Pons (tissue), 1 donor: ENCODE measurements around the gene ZNRF3.
"Not testable (repeated sequence)": the region's sequence is repeated elsewhere in the genome, so short reads cannot be mapped to it uniquely, and the experiment has no call there.

Experiments
- DNase-seq: peaks from one replicate; pipeline ENCODE4 v3.0.0-alpha.2; 2016; ENCODE audit warnings: low spot score

ZNRF3 gene

DNA sequence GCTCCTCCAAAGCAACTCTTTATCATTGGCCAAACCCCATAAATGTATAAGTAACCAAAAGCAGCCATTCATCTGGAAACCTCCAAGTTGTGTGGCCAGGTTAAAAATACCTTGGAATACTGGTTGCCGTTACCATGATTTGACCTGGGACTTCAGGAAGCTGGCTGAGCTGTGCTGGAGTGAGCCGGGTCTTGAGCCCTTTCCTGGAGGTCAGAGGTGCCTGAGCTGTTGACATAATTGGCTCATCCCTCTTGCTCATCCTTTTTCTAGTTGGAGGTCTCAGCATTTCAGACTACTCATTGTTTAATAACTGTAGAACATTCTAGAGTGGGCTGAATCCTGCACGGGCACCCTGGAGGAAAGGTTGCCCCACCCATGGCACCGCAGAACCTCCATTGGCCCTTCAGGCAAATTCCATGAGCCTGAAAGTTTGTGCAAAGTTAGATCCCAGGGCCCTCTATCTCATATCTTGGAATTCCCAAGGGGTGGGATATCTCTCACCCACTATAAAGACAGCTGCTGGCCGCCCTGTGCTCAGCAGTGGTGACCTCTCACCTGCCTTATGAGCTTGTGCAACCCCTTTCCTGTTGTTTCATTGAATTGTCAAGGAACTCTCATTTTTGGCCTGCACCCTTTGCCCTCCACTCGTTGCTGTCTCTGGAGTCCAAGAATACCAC, 101.2 kb downstream of the ZNRF3 start:
- no peak for DNase-seq

- no peak for DNase-seq
Measured at GRCh38 chr22:28985581-28986290, 102.4 kb downstream of the ZNRF3 start.

DNA sequence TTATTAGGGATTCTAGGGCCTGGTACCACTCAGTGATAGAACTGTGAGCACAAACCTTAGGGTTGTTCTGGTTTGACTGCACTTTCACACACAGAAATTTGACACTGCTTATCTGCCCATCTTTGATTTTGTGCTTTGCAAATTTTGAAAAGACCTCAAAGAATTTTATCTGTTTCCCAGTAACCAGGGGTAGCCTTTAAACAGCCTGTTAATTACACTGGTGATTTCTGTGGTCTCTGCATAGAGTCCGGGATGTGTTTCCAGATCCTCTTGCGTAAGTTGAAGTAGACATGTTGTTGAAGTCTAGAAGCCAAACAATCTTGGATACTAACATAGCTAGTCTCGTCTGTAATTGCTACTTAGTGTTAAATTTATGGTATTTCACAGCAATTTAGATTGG, 103.0 kb downstream of the ZNRF3 start:
- DNase-seq: no peak

DNA sequence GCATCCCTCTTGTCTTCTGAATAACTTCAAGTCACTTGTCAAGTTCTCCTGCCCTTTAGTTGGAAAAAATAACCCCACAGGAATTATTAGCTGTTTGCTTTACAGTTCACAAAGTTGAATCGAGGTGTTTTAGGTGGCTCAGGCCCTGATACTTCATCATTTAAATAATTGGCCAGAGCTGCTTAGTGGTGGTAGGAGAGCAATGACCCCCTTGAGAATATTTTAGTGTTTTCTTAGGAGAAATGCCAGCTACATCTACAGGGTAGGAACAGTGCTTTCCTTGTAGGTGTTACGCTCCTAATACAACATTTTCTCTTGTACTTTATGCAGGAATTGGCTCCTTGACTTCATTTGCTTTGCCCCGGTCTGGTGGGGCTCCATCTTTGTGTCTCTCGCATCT, 105.1 kb downstream of the ZNRF3 start:
- no peak for DNase-seq

GRCh38 chr22:28989035-28989464, 105.7 kb downstream of the ZNRF3 start:
- DNase-seq: no peak

DNA sequence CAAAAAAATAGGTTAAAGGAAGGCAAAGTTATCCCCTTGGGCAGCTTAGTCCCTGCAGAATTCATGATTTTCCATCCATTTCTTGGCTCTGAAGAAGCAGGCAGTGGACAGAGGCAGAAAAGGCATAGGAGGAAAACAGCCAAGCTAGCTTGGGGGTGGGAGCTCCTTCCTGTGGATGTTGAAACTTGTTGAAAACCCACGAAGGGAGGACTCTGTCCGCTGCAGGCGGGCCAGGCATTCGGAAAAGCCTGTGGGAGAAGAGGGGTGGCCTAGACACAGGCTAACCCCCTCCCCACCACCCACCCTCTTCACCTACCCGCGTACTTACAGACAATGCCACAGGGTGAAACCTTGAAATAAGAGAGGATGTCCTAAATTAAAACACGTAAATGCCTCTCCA, 106.1 kb downstream of the ZNRF3 start:
- DNase-seq: no peak

DNA sequence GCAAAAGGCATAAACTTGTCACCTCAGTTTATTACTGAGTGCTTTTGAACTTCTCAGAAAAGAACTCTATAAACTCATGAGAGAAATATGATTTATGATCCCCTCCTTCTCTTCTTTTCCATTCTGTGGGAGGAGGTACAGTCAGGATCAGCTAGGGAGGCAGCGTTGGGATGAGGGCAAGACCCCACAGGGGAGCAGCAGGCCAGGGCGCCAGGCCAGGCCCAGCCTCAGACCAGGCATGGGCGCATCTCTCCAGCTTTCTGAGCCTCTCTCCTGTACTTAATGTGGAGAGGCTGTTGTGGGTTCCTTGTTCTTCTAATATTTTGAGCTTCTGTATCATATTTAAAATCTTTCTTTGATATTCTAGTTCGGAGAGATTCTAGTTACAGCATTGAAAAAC, 106.5 kb downstream of the ZNRF3 start:
- DNase-seq: no peak

DNA sequence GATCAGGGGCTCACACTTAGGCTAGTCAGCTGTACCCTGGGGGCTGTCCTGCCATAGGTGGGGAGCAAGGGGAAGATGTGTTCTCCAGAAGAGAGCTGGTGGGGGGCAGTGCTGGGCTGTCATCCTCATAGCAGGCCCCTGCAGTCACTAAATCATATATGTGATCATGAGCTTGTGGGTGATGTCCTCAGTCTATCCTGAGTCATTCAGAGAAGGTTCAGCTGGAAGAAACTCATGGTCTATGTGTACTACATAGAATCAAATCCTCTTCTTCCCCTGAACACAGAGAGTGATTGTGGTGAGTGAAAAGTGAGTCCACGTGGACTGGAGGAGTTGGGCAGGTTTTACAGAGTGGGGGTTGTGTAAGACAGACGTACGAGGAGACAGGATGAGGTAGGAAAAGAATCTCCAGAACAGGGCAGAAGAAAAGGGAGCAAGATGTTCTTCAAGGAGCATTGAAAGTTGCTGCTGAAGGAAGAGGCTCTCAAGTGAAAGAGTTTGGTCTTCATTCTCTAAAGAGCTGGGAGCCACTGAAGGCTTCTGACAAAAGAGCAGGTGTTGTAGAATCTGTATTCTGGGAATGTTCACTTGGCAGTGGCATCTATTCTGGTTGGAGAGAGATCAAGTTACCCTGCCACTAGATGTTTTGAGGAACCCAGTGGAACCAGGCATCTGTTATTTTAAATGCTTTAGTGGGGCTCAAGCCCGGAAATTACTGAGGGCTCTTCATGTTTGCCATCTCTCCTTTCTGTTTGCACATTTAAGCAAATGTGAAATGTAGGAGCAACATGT, 109.4 kb downstream of the ZNRF3 start:
- DNase-seq: no peak

DNA sequence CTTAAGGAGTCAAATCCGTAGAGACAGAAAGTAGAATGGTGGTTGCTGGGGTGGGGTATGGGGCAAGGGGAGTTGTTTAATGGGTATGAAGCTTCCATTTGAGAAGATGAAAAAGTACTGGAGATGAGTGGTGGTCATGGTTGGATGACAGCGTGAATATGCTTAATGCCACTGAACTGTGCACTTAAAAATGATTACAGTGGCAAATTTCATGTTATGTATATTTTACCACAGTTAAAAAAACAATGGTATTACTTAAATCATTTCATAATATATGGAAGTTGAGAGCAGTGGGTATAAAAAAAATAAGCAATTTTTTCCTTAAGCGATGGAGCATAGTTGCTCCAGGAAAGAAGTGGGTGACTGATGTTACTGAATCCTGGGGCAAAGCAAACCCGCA, 111.2 kb downstream of the ZNRF3 start:
- DNase-seq: no peak

- DNase-seq: no peak
Measured at GRCh38 chr22:28995551-28995950, 112.2 kb downstream of the ZNRF3 start.

GRCh38 chr22:28997342-28997741, 114.0 kb downstream of the ZNRF3 start:
- DNase-seq: no peak

- no peak for DNase-seq
Measured at GRCh38 chr22:28998681-28999080, 115.3 kb downstream of the ZNRF3 start.

GRCh38 chr22:28999510-28999909, 116.1 kb downstream of the ZNRF3 start:
- no peak for DNase-seq

- DNase-seq: no peak
Measured at GRCh38 chr22:28999919-29000556, 116.7 kb downstream of the ZNRF3 start.

GRCh38 chr22:29000641-29001040, 117.3 kb downstream of the ZNRF3 start:
- DNase-seq: no peak

- no peak for DNase-seq
Measured at GRCh38 chr22:29002603-29003002, 119.2 kb downstream of the ZNRF3 start.

DNA sequence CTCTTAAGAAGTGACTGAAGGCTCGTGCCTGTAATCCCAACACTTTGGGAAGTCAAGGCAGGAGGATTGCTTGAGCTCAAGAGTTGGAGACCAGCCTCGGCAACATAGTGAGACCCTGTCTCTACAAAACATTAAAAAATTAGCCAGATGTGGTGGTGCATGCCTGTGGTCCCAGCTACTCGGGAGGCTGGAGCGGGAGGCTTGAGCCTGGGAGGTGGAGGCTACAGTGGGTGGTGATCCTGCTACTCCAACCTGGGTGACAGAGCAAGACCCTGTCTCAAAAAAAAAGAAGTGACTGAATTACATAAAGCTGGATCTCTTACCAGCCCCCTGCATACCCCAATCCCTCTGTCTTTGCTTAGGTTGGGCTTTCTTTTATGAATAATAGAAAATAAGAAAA, 120.2 kb downstream of the ZNRF3 start:
- no peak for DNase-seq

DNA sequence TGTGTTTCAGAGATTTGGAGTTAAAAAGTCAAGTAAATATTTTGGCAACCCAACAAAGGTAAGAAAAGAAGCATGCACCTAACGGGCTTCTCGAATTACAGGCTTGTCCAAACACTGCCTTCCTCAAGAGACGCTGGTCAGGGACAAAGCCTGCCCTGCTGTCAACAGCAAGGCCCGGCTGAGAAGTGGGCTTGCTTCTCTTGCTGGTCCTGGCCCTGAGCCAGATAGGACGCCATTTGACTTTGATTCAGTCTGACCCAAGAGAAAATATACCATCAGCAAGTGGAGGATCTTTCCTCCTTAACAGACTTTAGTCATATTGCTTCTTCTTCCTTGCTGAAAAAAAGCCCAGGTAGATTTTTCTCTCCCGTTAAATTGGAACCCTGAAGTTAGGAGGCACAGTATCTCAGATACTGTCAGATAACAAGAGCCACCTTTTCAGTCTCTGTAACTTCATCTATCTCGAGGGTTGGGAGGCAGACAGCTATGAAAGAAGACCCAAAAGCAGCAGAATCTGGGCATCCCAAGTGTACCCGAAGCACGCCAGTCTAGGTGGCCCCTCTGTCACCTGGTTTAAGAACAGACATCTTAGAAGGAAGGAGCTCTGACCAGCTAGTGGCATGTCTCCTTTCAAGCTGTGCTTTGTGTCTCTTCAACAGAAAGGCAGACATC, 120.7 kb downstream of the ZNRF3 start:
- no peak for DNase-seq

DNA sequence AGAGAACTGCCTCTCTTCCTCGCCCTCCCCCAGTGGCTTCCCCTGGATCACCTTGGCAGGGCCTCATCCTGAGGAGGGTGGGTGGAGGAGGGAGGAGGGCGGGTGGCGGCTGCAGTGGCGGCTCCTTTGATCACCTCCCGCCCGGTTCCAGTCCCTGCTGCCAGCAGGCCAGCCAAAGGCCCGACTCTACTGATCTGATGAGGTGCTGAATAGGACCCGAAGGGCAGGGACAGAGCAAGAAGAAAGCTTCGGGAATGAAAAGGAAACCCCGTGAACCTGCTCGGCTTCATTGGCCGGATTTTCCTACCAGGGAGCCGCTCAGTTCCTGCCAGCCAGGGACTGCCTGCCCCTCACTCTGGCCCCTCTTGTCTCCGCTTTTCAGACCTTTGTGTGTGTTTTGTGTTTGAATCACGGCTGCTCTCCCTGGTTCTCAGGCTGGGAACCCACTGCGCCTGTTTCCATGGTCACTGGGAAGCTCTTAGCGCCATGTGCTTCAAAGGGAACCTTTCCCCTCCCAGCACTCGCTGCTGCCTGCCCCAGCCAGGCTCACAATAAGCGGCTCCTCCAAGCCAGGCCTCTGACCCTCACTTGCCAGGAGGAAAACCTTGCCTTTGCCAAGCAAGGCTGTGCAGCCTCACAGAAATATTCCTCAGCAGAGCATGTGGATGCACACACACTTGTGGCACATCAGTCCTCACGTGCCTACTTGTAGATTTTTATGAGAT, 121.4 kb downstream of the ZNRF3 start:
- DNase-seq: peak; percentile 47

DNA sequence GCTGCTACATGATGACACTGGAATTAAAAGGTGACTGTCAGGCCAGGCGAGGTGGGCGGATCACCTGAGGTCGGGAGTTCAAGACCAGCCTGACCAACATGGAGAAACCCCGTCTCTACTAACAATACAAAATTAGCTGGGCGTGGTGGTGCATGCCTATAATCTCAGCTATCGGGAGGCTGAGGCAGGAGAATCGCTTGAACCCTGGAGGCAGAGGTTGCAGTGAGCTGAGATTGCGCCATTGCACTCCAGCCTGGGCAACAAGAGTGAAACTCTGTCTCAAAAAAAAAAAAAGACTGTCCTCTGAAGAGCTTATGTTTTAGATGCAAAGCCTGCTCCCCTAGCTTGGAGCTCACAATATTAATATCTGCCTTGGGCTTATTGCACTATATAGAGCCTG, 122.4 kb downstream of the ZNRF3 start:
- DNase-seq: not testable (repeated sequence)

DNA sequence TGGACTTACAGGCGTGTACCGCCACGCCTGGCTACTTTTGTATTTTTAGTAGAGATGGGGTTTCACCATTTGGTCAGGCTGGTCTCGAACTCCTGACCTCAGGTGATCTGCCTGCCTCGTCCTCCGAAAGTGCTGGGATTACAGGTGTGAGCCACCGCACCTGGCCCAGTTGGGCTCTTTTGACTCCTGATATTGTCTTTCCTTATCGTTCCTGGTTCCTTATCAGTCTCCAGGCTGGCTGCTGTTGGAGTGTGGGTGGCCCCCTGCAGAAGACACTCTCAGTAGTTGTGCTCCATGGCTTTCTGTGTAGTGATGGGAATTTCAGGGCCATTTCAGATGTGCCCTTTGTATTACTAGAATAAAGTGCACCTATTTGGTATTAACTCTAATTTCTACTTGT, 123.0 kb downstream of the ZNRF3 start:
- DNase-seq: no peak
